ENCODE data around the gene MARS2. TPM values are rescaled to one million over a fixed set of nuclear protein-coding genes. Genes with fewer than 3 reads are reported as not detected.

The MARS2 gene
- polyA plus RNA-seq, 1 experiment: 3.7 TPM

GRCh38 chr2:197740200-197740599 lies 35.0 kb downstream of the MARS2 start:
- Histone ChIP-seq H3K9me3 (ENCODE audit: control insufficient read depth, insufficient read depth, low read length) (no peaks in the 10 kb centered on the region), H3K27me3 (ENCODE audit: control insufficient read depth, insufficient read depth, low read length) (no peaks in the 10 kb centered on the region), H3K27ac (ENCODE audit: low read depth, low read length) (no peak overlapping the region), H3K4me3 (ENCODE audit: low read depth, low read length) (no peak overlapping the region)
- ChIA-PET CTCF (no interaction called here), POLR2A (no interaction called here)
- no peak for TF ChIP-seq CTCF (IDR thresholded peaks at IDR 0.05; ENCODE audit: low read depth, low read length)
- DNase-seq (ENCODE audit: low read depth, low spot score): no peak

Other genes with a start within 250 kb of the MARS2 start
- 216 and 283 TPM in 2 replicates for gene HSPD1, start 205.5 kb upstream of the MARS2 start, polyA plus RNA-seq (2011; rRNA removed)
- 81.2 and 134 TPM in 2 replicates for gene HSPE1, start 205.0 kb upstream of the MARS2 start, polyA plus RNA-seq (2011; rRNA removed)
- 36.1 and 58.9 TPM in 2 replicates for gene MOB4, start 189.3 kb upstream of the MARS2 start, polyA plus RNA-seq (2011; rRNA removed)
- gene RFTN2, start 29.8 kb upstream of the MARS2 start, polyA plus RNA-seq (2011; rRNA removed): 5.2 and 5.7 TPM in 2 replicates
- gene BOLL, start 80.0 kb downstream of the MARS2 start, polyA plus RNA-seq (2011; rRNA removed): not detected in 2 replicates
- 0.22 and 0.43 TPM in 2 replicates for gene PLCL1, start 99.2 kb downstream of the MARS2 start, polyA plus RNA-seq (2011; rRNA removed)